Sigmoid colon (tissue), 4 donors: ENCODE data around the gene ZBTB7A.
"Not testable (repeated sequence)": the region's sequence is repeated elsewhere in the genome, so short reads cannot be mapped to it uniquely, and the experiment has no call there.

Source experiments
- POLR2A ChIP-seq, 2 donors: fragments of 450-650 bp; IDR thresholded peaks; one replicate each; pipeline ENCODE4 v1.6.1; 2016; ENCODE audit warnings: antibody characterized with exemption in 2 of 2, mild to moderate bottlenecking in 2 of 2, moderate library complexity in 2 of 2
- POLR2AphosphoS5 ChIP-seq, 4 donors: sonication (generic); formaldehyde crosslinking; IDR thresholded peaks; one replicate each; pipeline ENCODE4 v1.6.1; 2017; ENCODE audit warnings: antibody characterized with exemption in 4 of 4
- TF ChIP-seq, protein P1 (sequence below), 4 experiments: fragments of 450-650 bp in 3 of 4; fragments of 200-600 bp in 1 of 4; IDR thresholded peaks; one replicate each; pipeline ENCODE4 v1.5.1; 2016 to 2019; ENCODE audit warnings: antibody characterized with exemption in 4 of 4, mild to moderate bottlenecking in 3 of 4, moderate library complexity in 2 of 4

DNA sequence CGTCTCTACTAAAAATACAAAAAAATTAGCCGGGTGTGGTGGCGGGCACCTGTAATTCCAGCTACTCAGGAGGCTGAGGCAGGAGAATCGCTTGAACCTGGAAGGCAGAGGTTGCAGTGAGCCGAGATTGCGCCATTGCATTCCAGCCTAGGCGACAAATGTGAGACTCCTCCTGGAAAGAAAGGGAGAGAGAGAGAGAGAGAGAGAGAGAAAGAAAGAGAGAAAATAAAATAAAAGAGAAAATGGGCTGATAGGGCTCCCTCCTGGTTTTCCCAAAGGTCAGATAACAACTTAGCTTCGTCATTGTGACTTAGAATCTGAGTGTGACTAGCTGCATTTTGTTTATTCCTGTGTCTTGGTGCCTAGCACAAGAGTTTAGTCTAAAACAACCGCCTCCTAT, 61.3 kb downstream of the ZBTB7A start:
- not testable (repeated sequence) for TF ChIP-seq POLR2A, POLR2AphosphoS5 (IDR thresholded peaks at IDR 0.05)
- TF ChIP-seq, protein P1, sequence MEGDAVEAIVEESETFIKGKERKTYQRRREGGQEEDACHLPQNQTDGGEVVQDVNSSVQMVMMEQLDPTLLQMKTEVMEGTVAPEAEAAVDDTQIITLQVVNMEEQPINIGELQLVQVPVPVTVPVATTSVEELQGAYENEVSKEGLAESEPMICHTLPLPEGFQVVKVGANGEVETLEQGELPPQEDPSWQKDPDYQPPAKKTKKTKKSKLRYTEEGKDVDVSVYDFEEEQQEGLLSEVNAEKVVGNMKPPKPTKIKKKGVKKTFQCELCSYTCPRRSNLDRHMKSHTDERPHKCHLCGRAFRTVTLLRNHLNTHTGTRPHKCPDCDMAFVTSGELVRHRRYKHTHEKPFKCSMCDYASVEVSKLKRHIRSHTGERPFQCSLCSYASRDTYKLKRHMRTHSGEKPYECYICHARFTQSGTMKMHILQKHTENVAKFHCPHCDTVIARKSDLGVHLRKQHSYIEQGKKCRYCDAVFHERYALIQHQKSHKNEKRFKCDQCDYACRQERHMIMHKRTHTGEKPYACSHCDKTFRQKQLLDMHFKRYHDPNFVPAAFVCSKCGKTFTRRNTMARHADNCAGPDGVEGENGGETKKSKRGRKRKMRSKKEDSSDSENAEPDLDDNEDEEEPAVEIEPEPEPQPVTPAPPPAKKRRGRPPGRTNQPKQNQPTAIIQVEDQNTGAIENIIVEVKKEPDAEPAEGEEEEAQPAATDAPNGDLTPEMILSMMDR (IDR thresholded peaks at IDR 0.05) = not testable (repeated sequence)
